Activated CD4-positive, alpha-beta memory T cell treated with anti-CD3 and anti-CD28 coated beads for 36 hours (primary cell): ENCODE data around the gene ZSCAN31. TPM values are rescaled to one million over a fixed set of nuclear protein-coding genes. Genes with fewer than 3 reads are reported as not detected.

Experiments
- CTCF ChIA-PET: fragments of 350-600 bp; sonication (Branson Sonifier 250); formaldehyde crosslinking; loops from one replicate; lab custom pipeline; 2021; ENCODE audit warnings: antibody characterized with exemption, inconsistent platforms; lab: Charles Lee
- POLR2A ChIA-PET: fragments of 350-600 bp; sonication (Branson Sonifier 250); formaldehyde crosslinking; loops from one replicate; lab custom pipeline; 2021; ENCODE audit warnings: antibody characterized with exemption; lab: Charles Lee
- DNase-seq: peaks from one replicate; pipeline ENCODE4 v3.0.0-alpha.2; 2020
- H3K27ac Mint-ChIP-seq: one replicate; pipeline ENCODE4 v1.8.0; 2021; ENCODE audit warnings: mixed read lengths
- H3K27me3 Mint-ChIP-seq: one replicate; pipeline ENCODE4 v1.8.0; 2021; ENCODE audit warnings: mixed read lengths
- H3K36me3 Mint-ChIP-seq: one replicate; pipeline ENCODE4 v1.8.0; 2021; ENCODE audit warnings: mixed read lengths
- H3K4me1 Mint-ChIP-seq: one replicate; pipeline ENCODE4 v1.8.0; 2021; ENCODE audit warnings: low read depth, mixed read lengths
- H3K4me3 Mint-ChIP-seq: one replicate; pipeline ENCODE4 v1.8.0; 2021; ENCODE audit warnings: mild to moderate bottlenecking, mixed read lengths
- H3K9me3 Mint-ChIP-seq: one replicate; pipeline ENCODE4 v1.8.0; 2021; ENCODE audit warnings: mixed read lengths
- intact Hi-C: fragments of 100-400 bp; cut with micrococcal nuclease; formaldehyde crosslinking; loops from one replicate; pipeline ENCODE4 v1.15.1; 2023
- total RNA-seq, 2 experiments: library from RNA; stranded (reverse); gene quantifications; one replicate each; pipeline ENCODE4 v1.2.3, GENCODE V29; 2021

The ZSCAN31 gene
- total RNA-seq, 2 experiments from 2014 or later: 0.77 to 1.6 TPM

DNA sequence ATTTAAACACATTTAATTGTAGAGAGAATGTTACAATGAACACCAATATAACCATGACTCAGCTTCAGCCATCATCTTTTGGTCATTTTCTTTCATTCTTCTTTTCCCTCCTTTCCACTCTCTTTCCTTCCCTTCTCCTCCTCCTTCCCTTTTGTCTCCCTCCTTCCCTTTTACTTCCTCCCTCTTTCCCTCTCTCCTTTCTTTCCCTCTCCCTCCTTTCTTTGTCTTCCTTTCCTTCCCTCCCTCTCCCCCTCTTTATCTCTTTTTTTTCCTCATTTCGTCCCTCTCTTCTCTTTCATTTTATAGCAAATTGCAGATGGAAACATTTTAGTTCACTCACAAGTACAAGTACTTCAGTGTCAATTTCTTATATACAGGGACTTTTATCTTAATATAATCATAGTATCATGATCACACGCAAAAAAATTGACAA, 15.6 kb upstream of the ZSCAN31 start:
- Mint-ChIP-seq H3K27ac (no peak overlapping the region), H3K9me3 (no peaks in the 10 kb centered on the region), H3K4me3 (no peak overlapping the region), H3K4me1 (peaks cover 30% of the 10 kb centered on the region), H3K36me3 (peaks cover 1% of the 10 kb centered on the region), H3K27me3 (peaks cover 4% of the 10 kb centered on the region)
- ChIA-PET POLR2A (no interaction called here), CTCF (interaction anchor here (1.5 kb wide), 1 partner anchor 99 kb away, joined by 3 read pairs; the partner anchor contains the start of gene ZKSCAN4)
- intact Hi-C loops: loop anchor here (10.0 kb wide), 1 partner anchor 537 kb away; a partner anchor contains a TSS
- no peak for DNase-seq

DNA sequence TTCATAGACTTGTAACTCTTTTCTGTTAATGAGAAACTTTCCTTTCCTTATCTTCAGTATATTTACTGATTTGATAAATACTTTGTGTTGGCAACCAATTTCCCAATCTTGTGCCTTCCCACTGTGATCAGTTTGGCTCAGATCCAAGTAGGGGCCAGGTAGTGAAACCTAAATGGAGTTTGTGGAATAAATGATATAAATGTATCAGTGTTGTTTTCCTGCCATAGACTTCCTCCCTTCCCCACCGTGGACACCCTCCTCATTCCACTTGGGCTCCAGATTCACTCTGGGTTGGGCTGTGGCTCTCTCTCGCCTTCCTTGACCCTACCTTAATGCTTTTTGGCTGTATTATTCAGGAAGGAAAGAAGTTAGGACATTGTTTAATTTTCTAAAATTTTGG, 15.1 kb upstream of the ZSCAN31 start:
- H3K27ac Mint-ChIP-seq: no peak overlapping the region
- CTCF ChIA-PET: no interaction called here
- intact Hi-C loops: loop anchor here (10.0 kb wide), 1 partner anchor 536 kb away; a partner anchor contains a TSS

DNA sequence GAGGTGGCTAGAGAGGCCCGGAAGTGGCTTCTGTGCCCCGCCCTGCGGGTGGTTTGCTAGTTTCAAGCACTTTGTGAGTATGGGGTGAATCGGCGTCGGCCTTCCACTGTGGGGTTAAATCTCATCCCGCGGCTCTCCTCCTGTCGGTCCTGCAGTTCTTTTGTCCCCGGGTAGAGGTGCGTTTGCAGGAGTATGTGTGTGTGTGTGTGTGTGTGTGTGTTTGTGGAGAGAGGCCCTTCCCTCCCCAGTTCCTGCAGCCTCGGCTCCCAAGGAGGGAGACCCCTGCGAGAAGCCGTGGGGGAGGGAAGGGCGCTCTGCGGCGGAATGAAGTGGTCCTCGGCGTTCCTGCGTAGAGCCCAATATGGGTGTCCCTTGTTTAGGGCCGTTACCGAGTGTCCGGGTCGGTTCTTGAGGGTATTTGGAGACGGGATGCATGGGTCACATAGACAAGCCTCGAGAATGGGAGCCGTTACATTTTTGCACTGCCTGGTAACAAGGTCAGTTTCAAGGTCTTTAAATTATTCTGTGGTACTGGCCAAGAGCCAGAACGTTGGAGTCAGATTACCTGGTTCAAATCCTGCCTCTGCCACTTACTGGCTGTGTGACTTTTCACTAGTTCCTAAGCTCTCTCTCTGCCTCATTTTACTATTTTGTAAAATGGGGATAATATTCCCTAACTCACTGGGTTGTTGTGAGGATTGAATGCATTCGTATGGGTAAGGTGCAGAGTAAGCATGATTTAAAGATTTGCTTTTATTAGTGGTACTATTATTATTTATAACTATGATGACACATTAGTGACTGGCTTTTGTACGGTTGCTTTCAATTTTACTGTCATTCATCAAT, 14.2 kb upstream of the ZSCAN31 start, which contains the start of gene ZKSCAN3:
Gene ZKSCAN3, plus strand, starts transcription at position 56 of the 846 bp plus-strand sequence. CDS start 9,640 bp downstream, outside the sequence.
- POLR2A ChIA-PET: interaction anchor here (0.6 kb wide), 1 partner anchor 209 kb away, joined by 3 read pairs; no protein-coding TSS in a partner anchor
- Mint-ChIP-seq H3K27ac (peak within 1 kb of the TSS; percentile 93), H3K4me1 (peaks cover 20% of the 10 kb centered on the region)

More for the DNA sequence above, 15.1 kb upstream of the ZSCAN31 start:
- DNase-seq: no peak
- Mint-ChIP-seq H3K4me3 (peak overlapping the region; percentile 100), H3K9me3 (no peaks in the 10 kb centered on the region), H3K36me3 (peaks cover 1% of the 10 kb centered on the region), H3K27me3 (peaks cover 4% of the 10 kb centered on the region), H3K4me1 (peaks cover 29% of the 10 kb centered on the region)
- POLR2A ChIA-PET: no interaction called here

DNA sequence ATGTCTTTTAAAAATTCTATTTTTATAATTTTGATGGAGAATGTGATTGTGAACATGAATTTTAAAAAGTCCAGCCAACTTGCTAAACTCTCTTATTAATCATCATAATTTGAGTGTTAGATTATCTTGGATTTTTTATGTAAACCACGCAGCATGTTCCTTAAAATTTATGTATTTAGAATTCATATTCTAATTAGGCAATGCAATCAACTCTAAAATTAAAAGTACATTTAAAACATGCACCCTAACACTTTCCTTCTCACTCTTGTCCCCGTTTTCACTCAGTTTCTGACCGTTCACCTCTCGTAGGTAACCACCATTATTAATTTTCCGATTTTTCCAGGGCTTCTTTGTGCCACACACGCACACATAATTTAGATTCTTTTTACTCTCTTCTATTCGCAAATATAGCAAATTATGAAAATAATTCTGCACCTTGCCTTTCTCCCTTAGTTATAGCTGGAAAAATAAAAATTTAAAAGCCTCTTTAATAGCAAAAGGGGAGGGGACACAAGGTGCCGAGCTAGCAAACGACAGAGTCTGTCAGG, 13.5 kb upstream of the ZSCAN31 start:
- Mint-ChIP-seq H3K36me3 (peaks cover 1% of the 10 kb centered on the region), H3K4me1 (peaks cover 20% of the 10 kb centered on the region), H3K27ac (peak overlapping the region; percentile 93), H3K9me3 (no peaks in the 10 kb centered on the region), H3K4me3 (peak overlapping the region; percentile 100), H3K27me3 (peaks cover 10% of the 10 kb centered on the region)
- ChIA-PET POLR2A (interaction anchor here (0.6 kb wide), 1 partner anchor 209 kb away, joined by 3 read pairs; no protein-coding TSS in a partner anchor), CTCF (interaction anchor here (0.5 to 1.2 kb wide), 4 partner anchors 55 to 225 kb away, joined by 3 to 9 read pairs (median 4); partner anchors contain the start of genes ZKSCAN8 and ZSCAN16)
- no peak for DNase-seq
- intact Hi-C loops: loop anchor here (1.0 to 2.0 kb wide), 3 partner anchors 13 to 209 kb away; partner anchors contain the start of genes ZKSCAN8, ZSCAN12 and ZSCAN31

More for the DNA sequence above, 14.2 kb upstream of the ZSCAN31 start, which contains the start of gene ZKSCAN3:
- peak; percentile 94 for DNase-seq
- H3K27me3 Mint-ChIP-seq: peaks cover 6% of the 10 kb centered on the region
- H3K9me3 Mint-ChIP-seq: no peaks in the 10 kb centered on the region
- CTCF ChIA-PET: interaction anchor here (0.5 to 1.2 kb wide), 4 partner anchors 56 to 226 kb away, joined by 3 to 9 read pairs (median 4); partner anchors contain the start of genes ZKSCAN8 and ZSCAN16
- peak within 1 kb of the TSS; percentile 100 for H3K4me3 Mint-ChIP-seq
- intact Hi-C loops: loop anchor here (1.0 to 10.0 kb wide), 4 partner anchors 14 to 535 kb away; partner anchors contain the start of genes ZKSCAN8, ZSCAN12 and ZSCAN31
- H3K36me3 Mint-ChIP-seq: peaks cover 1% of the 10 kb centered on the region

DNA sequence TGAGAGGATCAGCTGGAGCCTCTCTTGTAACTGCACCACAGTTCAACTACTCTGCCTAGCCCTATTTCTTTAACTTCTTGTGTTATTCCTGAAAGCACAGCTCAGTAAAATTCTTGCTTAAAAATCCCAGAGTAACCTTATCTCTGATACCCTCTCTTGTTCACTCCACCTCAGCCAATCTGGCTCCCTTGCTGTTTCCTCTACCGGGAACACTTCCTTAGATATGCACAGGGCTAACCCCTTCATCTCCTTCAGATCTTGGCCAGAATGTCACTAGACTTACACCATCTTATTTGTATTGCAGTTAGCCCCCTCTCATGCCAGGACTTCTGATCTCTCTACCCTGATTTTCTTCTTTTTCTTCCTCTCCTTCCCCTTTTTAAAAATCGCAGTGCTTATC, 11.2 kb upstream of the ZSCAN31 start:
- Mint-ChIP-seq H3K4me1 (peaks cover 20% of the 10 kb centered on the region), H3K9me3 (no peaks in the 10 kb centered on the region), H3K27me3 (peaks cover 21% of the 10 kb centered on the region), H3K27ac (no peak overlapping the region), H3K4me3 (no peak overlapping the region), H3K36me3 (peaks cover 1% of the 10 kb centered on the region)
- no peak for DNase-seq
- ChIA-PET CTCF (interaction anchor here (1.2 kb wide), 1 partner anchor 9 kb away, joined by 6 read pairs; no protein-coding TSS in a partner anchor), POLR2A (no interaction called here)
- intact Hi-C loops: no loop called here

DNA sequence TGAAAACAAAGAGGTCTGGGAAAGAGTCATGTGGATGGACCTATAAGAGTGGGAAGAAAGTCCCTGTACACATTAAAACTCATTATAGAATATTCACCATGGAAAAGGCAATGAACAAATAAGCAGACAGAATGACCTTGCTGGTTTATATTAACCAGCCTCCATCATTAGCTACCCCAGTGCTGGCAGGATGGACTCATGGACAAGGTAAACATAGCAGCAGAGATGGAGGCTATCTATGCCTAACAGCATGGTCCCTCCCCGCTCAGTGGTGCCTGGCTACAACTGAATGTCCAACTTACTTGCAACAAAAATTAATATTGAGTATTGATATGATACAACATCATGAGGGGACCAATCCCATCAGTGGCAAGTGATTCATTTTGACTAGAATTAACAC, 9.3 kb upstream of the ZSCAN31 start:
- H3K4me3 Mint-ChIP-seq: no peak overlapping the region
- CTCF ChIA-PET: no interaction called here
- peaks cover 9% of the 10 kb centered on the region for H3K36me3 Mint-ChIP-seq
- H3K9me3 Mint-ChIP-seq: peaks cover 12% of the 10 kb centered on the region
- DNase-seq: no peak
- H3K27ac Mint-ChIP-seq: no peak overlapping the region
- POLR2A ChIA-PET: no interaction called here
- H3K4me1 Mint-ChIP-seq: peaks cover 5% of the 10 kb centered on the region
- intact Hi-C loops: no loop called here
- H3K27me3 Mint-ChIP-seq: peaks cover 21% of the 10 kb centered on the region

DNA sequence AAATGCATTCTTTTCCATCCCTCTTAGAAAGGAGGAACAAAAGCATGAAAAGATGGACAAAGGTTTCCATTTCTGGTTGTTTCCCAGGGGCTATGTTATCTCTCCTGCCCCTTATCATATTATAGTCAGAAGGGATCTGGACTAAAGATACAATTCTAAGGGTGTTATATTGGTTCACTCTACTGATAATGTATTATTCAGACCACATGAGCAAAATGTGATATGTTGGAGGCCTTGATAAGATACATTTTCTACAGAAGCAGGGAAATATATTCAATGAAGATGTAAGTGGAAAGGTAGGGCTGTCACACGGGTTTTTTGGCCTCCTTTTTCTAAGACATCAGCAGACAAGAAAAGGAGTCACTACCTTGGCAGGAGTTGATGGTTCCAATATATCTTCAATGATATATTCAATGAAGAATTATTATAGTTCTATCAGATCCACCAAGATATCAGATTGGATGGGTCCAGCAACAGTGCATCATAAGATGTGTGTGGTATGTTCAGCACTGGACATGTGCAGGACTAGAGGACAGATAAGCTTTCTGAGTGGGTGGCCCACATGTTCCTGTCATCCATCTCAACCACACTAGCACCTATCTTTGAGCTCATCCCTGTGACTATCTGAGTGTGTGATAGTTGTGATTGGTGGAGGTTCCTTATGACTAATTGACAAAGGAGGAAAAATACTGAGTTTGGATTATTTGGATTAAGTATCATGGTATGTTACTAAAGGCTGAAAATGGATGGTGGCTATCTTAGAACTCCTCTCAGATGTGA, 8.1 kb upstream of the ZSCAN31 start:
- Mint-ChIP-seq H3K36me3 (peaks cover 13% of the 10 kb centered on the region), H3K27me3 (peaks cover 21% of the 10 kb centered on the region), H3K4me1 (no peaks in the 10 kb centered on the region), H3K27ac (no peak overlapping the region), H3K9me3 (peaks cover 18% of the 10 kb centered on the region), H3K4me3 (no peak overlapping the region)
- POLR2A ChIA-PET: no interaction called here
- CTCF ChIA-PET: no interaction called here
- intact Hi-C loops: no loop called here
- no peak for DNase-seq

DNA sequence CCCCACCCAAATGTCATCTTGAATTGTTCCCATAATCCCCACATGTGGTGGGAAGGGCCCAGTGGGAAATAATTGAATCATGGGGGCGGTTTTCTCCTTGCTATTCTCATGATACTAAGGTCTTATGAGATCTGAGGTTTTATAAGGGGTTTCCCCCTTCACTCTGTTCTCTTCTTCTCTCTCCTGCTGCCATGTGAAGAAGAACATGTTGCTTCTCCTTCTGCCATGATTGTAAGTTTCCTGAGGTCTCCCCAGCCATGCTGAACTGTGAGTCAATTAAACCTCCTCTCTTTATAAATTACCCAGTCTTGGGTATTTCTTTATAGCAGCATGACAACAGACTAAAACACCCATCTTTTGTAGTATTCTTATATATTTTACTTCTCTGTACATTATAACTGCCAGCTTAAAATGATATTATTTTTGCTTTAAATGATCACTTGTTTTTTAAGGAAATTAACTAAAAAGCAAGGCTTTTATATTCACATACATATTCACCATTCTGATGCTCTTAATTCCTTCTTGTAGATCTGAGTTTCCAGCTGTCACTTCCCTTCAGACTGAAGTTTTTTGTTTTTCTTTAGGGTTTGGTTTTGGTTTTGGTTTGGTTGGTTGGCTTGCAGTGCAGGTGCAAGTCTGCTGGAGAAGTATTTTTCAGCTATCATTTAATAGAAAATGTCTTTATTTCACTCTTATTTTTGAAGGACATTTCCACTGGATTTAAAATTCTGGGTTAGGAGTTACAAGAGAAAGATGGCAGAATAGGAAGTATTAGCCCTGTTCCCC, 4.6 kb upstream of the ZSCAN31 start:
- H3K27ac Mint-ChIP-seq: no peak overlapping the region
- CTCF ChIA-PET: interaction anchor here (1.5 kb wide), 1 partner anchor 16 kb away, joined by 6 read pairs; no protein-coding TSS in a partner anchor

DNA sequence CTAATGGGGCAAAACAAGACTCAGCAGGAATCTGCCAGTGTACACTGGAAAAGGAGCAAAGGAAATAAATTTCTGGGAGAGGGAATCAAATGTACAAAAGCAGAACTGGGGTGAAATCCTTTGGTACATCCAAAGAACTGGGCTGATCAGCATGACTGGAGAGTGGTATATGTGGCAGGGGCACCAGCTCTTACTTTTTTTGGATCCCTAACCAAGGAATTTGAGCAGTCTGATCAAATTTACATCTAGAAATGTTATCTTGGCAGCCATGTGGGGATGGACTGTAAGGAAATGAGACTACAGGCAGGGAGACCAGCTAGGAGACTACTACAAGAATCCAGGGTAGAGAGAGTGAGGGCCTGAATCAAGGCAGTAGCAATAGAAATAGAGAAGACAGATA, 1.2 kb upstream of the ZSCAN31 start:
- ChIA-PET POLR2A (interaction anchor here (1.1 kb wide), 1 partner anchor 499 kb away, joined by 3 read pairs; a partner anchor contains a TSS), CTCF (interaction anchor here (2.9 kb wide), 1 partner anchor 19 kb away, joined by 15 read pairs; no protein-coding TSS in a partner anchor)
- intact Hi-C loops: loop anchor here (5.0 kb wide), 3 partner anchors 70 to 200 kb away; partner anchors contain the start of gene ZSCAN26
- H3K4me3 Mint-ChIP-seq: no peak overlapping the region
- DNase-seq: no peak
- no peak overlapping the region for H3K27ac Mint-ChIP-seq
- H3K9me3 Mint-ChIP-seq: peaks cover 18% of the 10 kb centered on the region
- H3K4me1 Mint-ChIP-seq: no peaks in the 10 kb centered on the region
- H3K27me3 Mint-ChIP-seq: no peaks in the 10 kb centered on the region
- H3K36me3 Mint-ChIP-seq: peaks cover 13% of the 10 kb centered on the region

More for the DNA sequence above, 4.6 kb upstream of the ZSCAN31 start:
- intact Hi-C loops: no loop called here
- Mint-ChIP-seq H3K4me3 (no peak overlapping the region), H3K27me3 (peaks cover 14% of the 10 kb centered on the region), H3K9me3 (peaks cover 18% of the 10 kb centered on the region), H3K4me1 (no peaks in the 10 kb centered on the region), H3K36me3 (peaks cover 13% of the 10 kb centered on the region)
- POLR2A ChIA-PET: no interaction called here
- no peak for DNase-seq

DNA sequence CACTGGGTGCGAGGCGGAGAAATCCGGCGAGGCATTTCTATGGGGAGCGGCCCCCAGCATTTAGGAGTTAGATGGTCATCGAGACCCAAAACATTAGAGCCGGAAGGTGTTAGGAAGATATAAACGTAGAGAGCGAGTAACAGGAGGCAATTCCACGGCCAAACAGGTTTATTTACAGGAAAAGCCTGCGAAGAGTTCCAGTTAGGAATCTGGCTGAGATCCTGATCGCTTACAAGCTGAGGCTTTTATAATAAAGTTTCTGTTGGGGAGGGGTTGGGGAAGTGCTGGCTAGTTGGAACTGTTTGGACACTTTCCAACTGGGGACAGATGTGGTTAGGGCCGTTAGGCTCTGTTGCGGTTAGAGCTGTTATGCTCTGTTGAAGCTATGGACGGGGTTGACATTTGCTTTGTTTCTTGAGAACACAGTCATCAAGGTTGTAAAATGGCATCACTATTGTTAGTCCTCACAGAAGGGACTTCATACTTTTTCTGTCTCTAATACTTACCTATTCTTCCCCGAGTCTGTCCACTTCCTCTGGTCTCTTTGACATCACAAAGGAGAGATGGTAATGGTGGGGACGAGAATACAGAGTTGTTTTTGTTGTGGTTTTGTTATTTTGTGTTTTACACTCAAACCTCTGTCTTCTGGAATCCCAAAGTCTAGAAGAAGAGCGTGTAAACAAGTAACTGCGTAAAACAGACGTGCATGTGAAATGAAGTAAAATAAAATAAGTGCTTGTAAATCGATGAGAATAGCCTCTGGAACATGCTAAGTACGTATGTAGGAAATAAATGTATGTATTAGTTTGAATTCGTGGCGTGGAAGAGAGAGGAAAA, 554 bp upstream of the ZSCAN31 start:
- DNase-seq: peak; percentile 33
- intact Hi-C loops: loop anchor here (1.0 to 5.0 kb wide), 4 partner anchors 13 to 199 kb away; partner anchors contain the start of genes ZKSCAN3 and ZSCAN26
- ChIA-PET CTCF (interaction anchor here (2.9 kb wide), 1 partner anchor 19 kb away, joined by 15 read pairs; no protein-coding TSS in a partner anchor), POLR2A (interaction anchor here (1.0 to 1.5 kb wide), 4 partner anchors 69 to 498 kb away, joined by 3 to 6 read pairs (median 4); partner anchors contain the start of genes ZKSCAN8 and ZSCAN26)
- H3K27me3 Mint-ChIP-seq: no peaks in the 10 kb centered on the region
- peaks cover 18% of the 10 kb centered on the region for H3K9me3 Mint-ChIP-seq
- H3K4me1 Mint-ChIP-seq: no peaks in the 10 kb centered on the region
- no peak overlapping the region for H3K27ac Mint-ChIP-seq
- H3K36me3 Mint-ChIP-seq: peaks cover 13% of the 10 kb centered on the region
- no peak overlapping the region for H3K4me3 Mint-ChIP-seq
